Germinal center (tissue), 1 donor: ENCODE results near the gene ALAD.
A peak's percentile ranks its signal among the peaks of the same experiment; 100 is the strongest.

ENCODE experiments used
- DNase-seq: peaks from one replicate; pipeline ENCODE4 v3.0.0; 2012; ENCODE audit warnings: mixed read lengths, low spot score

The ALAD gene

GRCh38 chr9:113349066-113349444 is 52.0 kb downstream of the ALAD start:
- no peak for DNase-seq

GRCh38 chr9:113348437-113348836 is 52.6 kb downstream of the ALAD start:
- DNase-seq: no peak

GRCh38 chr9:113345671-113346070 is 55.4 kb downstream of the ALAD start:
- no peak for DNase-seq

GRCh38 chr9:113345190-113345589 is 55.9 kb downstream of the ALAD start:
- no peak for DNase-seq

- no peak for DNase-seq
These were observed 57.3 kb downstream of the ALAD start for GRCh38 chr9:113343732-113344231.

- DNase-seq: no peak
These were observed 59.2 kb downstream of the ALAD start for GRCh38 chr9:113341712-113342410.

- peak; percentile 82 for DNase-seq
These were observed 60.9 kb downstream of the ALAD start, which contains the start of gene WDR31 for GRCh38 chr9:113340011-113340699. WDR31 (minus strand) TSS chr9:113340275; CDS start chr9:113332022, 8,253 bp downstream.

GRCh38 chr9:113337714-113338113 is 63.4 kb downstream of the ALAD start:
- DNase-seq: no peak
